ENCODE measurements around the gene INSL6. TPM values are rescaled to one million over a fixed set of nuclear protein-coding genes. Genes with fewer than 3 reads are reported as not detected.

Gene INSL6
- total and polyA plus RNA-seq, 2 donors (not counting 1 experiment from before 2014, with no cell fraction given), result not detected

DNA sequence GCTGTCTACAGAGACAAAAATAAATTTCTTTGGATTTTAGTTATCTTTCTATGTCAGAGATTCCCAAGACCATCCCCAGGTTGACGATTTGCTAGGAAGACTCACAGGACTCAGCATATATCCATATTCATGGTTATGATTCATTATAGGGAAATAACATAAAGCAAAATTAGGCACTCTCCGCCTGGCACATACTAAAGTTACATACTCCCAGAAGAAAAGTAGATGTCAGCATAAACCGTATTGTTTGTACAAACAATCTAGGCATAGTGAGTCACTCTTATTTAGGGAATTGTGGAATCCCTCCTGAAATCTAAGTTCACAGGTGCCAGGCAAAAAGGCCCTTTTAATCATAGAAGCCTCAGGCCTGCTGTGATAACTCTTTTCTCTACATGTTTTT lies 62.9 kb downstream of the INSL6 start:
- WGBS (ENCODE audit: insufficient coverage), result no CpG with 5 or more reads among the region's 3 CpGs
- no peak for ATAC-seq (ENCODE audit: low read depth)
- H3K4me3 Mint-ChIP-seq, result no peak overlapping the region

DNA sequence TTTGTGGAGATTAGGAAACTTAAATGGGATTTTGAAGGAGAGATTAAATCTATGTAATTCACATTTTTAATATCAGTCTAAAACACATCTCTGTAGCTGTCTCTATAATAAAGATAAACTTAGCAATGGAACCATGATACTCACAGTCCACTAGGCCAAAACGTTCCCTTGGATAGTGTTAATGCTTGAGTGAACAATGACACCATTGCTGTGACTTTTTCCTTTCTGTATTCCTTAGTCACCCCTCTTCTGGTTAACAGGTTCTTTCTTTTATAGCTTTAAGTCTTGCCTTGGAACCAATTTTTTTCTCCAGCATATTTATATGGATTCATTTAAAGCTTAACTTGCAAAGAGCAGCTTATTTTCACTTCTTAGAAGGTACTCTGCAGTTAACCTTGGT lies 63.3 kb downstream of the INSL6 start:
- H3K27ac ChIP-seq (ENCODE audit: low read length in 2 of 2), result no peak overlapping the region
- DNase-seq (no peak), ATAC-seq (ENCODE audit: low read depth) (no peak)
- Mint-ChIP-seq H3K4me1 (no peaks in the 10 kb centered on the region), H3K27ac (no peak overlapping the region), H3K9me3 (ENCODE audit: insufficient read depth) (no peaks in the 10 kb centered on the region), H3K4me3 (no peak overlapping the region), H3K27me3 (no peaks in the 10 kb centered on the region)
- no peak overlapping the region for H3K4me3 ChIP-seq (ENCODE audit: control extremely low read depth in 1 of 5, extremely low read depth in 1 of 5, insufficient read depth in 1 of 5, low read depth in 2 of 5, low read length in 4 of 5)
- no peak overlapping the region for H3K4me2 ChIP-seq (replicated peaks; ENCODE audit: low read depth, low read length, poor library complexity, severe bottlenecking)
- no peaks in the 10 kb centered on the region for H3K79me2 ChIP-seq (ENCODE audit: control insufficient read depth, insufficient read depth, low read length)
- ChIA-PET CTCF (no interaction called here), POLR2A (no interaction called here)
- WGBS (ENCODE audit: insufficient coverage), result no CpG with 5 or more reads among the region's 1 CpG
- no peaks in the 10 kb centered on the region for H3K27me3 ChIP-seq (replicated peaks in 1 of 4; ENCODE audit: control extremely low read depth in 1 of 4, control insufficient read depth in 3 of 4, insufficient read depth in 4 of 4, low read length in 3 of 4)
- H3K4me1 ChIP-seq (ENCODE audit: control insufficient read depth in 2 of 2, insufficient read depth in 2 of 2, low read length in 2 of 2), result no peaks in the 10 kb centered on the region
- no peak overlapping the region for H2AFZ ChIP-seq (ENCODE audit: insufficient read depth, low read depth, low read length, poor library complexity, severe bottlenecking)
- TF ChIP-seq EZH2 (IDR thresholded peaks at IDR 0.05; ENCODE audit: borderline replicate concordance, insufficient read depth, low read depth, low read length, poor library complexity, severe bottlenecking), result no peak
- TF ChIP-seq, protein P1, sequence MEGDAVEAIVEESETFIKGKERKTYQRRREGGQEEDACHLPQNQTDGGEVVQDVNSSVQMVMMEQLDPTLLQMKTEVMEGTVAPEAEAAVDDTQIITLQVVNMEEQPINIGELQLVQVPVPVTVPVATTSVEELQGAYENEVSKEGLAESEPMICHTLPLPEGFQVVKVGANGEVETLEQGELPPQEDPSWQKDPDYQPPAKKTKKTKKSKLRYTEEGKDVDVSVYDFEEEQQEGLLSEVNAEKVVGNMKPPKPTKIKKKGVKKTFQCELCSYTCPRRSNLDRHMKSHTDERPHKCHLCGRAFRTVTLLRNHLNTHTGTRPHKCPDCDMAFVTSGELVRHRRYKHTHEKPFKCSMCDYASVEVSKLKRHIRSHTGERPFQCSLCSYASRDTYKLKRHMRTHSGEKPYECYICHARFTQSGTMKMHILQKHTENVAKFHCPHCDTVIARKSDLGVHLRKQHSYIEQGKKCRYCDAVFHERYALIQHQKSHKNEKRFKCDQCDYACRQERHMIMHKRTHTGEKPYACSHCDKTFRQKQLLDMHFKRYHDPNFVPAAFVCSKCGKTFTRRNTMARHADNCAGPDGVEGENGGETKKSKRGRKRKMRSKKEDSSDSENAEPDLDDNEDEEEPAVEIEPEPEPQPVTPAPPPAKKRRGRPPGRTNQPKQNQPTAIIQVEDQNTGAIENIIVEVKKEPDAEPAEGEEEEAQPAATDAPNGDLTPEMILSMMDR (IDR thresholded peaks at IDR 0.05), result no peak
- H3K36me3 ChIP-seq (replicated peaks in 1 of 2; ENCODE audit: control extremely low read depth in 1 of 2, control insufficient read depth in 1 of 2, extremely low read depth in 1 of 2, insufficient read depth in 2 of 2, low read length in 1 of 2), result peaks cover 6 to 34% of the 10 kb centered on the region in 2 experiments
- no peaks in the 10 kb centered on the region for H4K20me1 ChIP-seq (ENCODE audit: control insufficient read depth, insufficient read depth, low read length, poor library complexity, severe bottlenecking)
- no peak overlapping the region for H3K9ac ChIP-seq (ENCODE audit: low read length)
- no peaks in the 10 kb centered on the region for H3K9me3 ChIP-seq (ENCODE audit: control extremely low read depth in 1 of 3, control insufficient read depth in 2 of 3, insufficient read depth in 1 of 3, low read length in 2 of 3)
- intact Hi-C loops (cut with micrococcal nuclease), result no loop called here

More for the DNA sequence above, 62.9 kb downstream of the INSL6 start:
- Mint-ChIP-seq H3K27ac (no peak overlapping the region), H3K9me3 (ENCODE audit: insufficient read depth) (no peaks in the 10 kb centered on the region), H3K4me1 (no peaks in the 10 kb centered on the region), H3K27me3 (no peaks in the 10 kb centered on the region)
- peaks cover 6 to 34% of the 10 kb centered on the region in 2 experiments for H3K36me3 ChIP-seq (replicated peaks in 1 of 2; ENCODE audit: control extremely low read depth in 1 of 2, control insufficient read depth in 1 of 2, extremely low read depth in 1 of 2, insufficient read depth in 2 of 2, low read length in 1 of 2)
- no peak overlapping the region for H2AFZ ChIP-seq (ENCODE audit: insufficient read depth, low read depth, low read length, poor library complexity, severe bottlenecking)
- H3K9me3 ChIP-seq (ENCODE audit: control extremely low read depth in 1 of 3, control insufficient read depth in 2 of 3, insufficient read depth in 1 of 3, low read length in 2 of 3), result no peaks in the 10 kb centered on the region
- no peak overlapping the region for H3K4me3 ChIP-seq (ENCODE audit: control extremely low read depth in 1 of 5, extremely low read depth in 1 of 5, insufficient read depth in 1 of 5, low read depth in 2 of 5, low read length in 4 of 5)
- H4K20me1 ChIP-seq (ENCODE audit: control insufficient read depth, insufficient read depth, low read length, poor library complexity, severe bottlenecking), result no peaks in the 10 kb centered on the region
- TF ChIP-seq EZH2 (IDR thresholded peaks at IDR 0.05; ENCODE audit: borderline replicate concordance, insufficient read depth, low read depth, low read length, poor library complexity, severe bottlenecking), result no peak
- TF ChIP-seq, protein P1 (IDR thresholded peaks at IDR 0.05), result no peak
- H3K27me3 ChIP-seq (replicated peaks in 1 of 4; ENCODE audit: control extremely low read depth in 1 of 4, control insufficient read depth in 3 of 4, insufficient read depth in 4 of 4, low read length in 3 of 4), result no peaks in the 10 kb centered on the region
- H3K27ac ChIP-seq (ENCODE audit: low read length in 2 of 2), result no peak overlapping the region
- H3K79me2 ChIP-seq (ENCODE audit: control insufficient read depth, insufficient read depth, low read length), result no peaks in the 10 kb centered on the region
- no peaks in the 10 kb centered on the region for H3K4me1 ChIP-seq (ENCODE audit: control insufficient read depth in 2 of 2, insufficient read depth in 2 of 2, low read length in 2 of 2)
- ChIA-PET POLR2A (no interaction called here), CTCF (no interaction called here)
- intact Hi-C loops (cut with micrococcal nuclease), result no loop called here
- no peak overlapping the region for H3K9ac ChIP-seq (ENCODE audit: low read length)
- H3K4me2 ChIP-seq (replicated peaks; ENCODE audit: low read depth, low read length, poor library complexity, severe bottlenecking), result no peak overlapping the region
- DNase-seq, result no peak

All from B cell (primary cell).